Spinal cord (tissue), 10 donors: Measurements from ENCODE around the gene VDAC1. TPM values are rescaled to one million over a fixed set of nuclear protein-coding genes. Genes with fewer than 3 reads are reported as not detected.

Experiments used
- DNase-seq, 6 donors: peaks; one replicate each; pipeline versions ENCODE4 v3.0.0 to v3.0.0-alpha.2; 2013 to 2015; ENCODE audit warnings: low spot score in 6 of 6, low read depth in 4 of 6
- H3K27ac ChIP-seq: one replicate; pipeline ENCODE4 v1.5.1; 2013; ENCODE audit warnings: low read depth, low read length, control low read depth
- H3K27me3 ChIP-seq: one replicate; pipeline ENCODE4 v1.6.1; 2013; ENCODE audit warnings: low read length; ENCODE audit not compliant: control insufficient read depth, insufficient read depth
- H3K36me3 ChIP-seq: one replicate; pipeline ENCODE4 v1.6.1; 2013; ENCODE audit warnings: low read length; ENCODE audit not compliant: control insufficient read depth, insufficient read depth
- H3K4me1 ChIP-seq: one replicate; pipeline ENCODE4 v1.6.1; 2013; ENCODE audit warnings: low read length; ENCODE audit not compliant: control insufficient read depth, insufficient read depth
- H3K4me3 ChIP-seq: one replicate; pipeline ENCODE4 v1.5.1; 2013; ENCODE audit warnings: low read depth, low read length, control low read depth
- H3K9me3 ChIP-seq: one replicate; pipeline ENCODE4 v1.6.1; 2013; ENCODE audit warnings: low read length; ENCODE audit not compliant: control insufficient read depth, insufficient read depth
- WGBS: methylation state at CpG from one replicate; pipeline ENCODE4 v1.1.5; 2013; ENCODE audit warnings: missing lambda C conversion rate; ENCODE audit not compliant: insufficient coverage; 5-methylcytosine and 5-hydroxymethylcytosine counted together
- polyA plus RNA-seq, 2 donors: library from polyadenylated mRNA; unstranded; fragments of 120-200 nt; gene quantifications; one replicate each; pipeline ENCODE4 v1.2.1, GENCODE V29; 2013; ENCODE audit not compliant: insufficient read length in 2 of 2
- total RNA-seq, 2 donors: library from RNA; depleted of rRNA in 1 of 2; stranded (reverse); fragments of 120-200 nt in 1 of 2; fragments of >200 nt in 1 of 2; gene quantifications; one replicate each; pipeline versions ENCODE4 v1.2.3 to v1.2.4, GENCODE V29; 2013 to 2014
- donor health status: healthy.

VDAC1 gene
- total and polyA plus RNA-seq, 4 donors = 180 to 230 (median 218) TPM

GRCh38 chr5:134007581-134008265, 2.9 kb upstream of the VDAC1 start:
- no peaks in the 10 kb centered on the region for H3K9me3 ChIP-seq
- no peak overlapping the region for H3K4me3 ChIP-seq
- 61% methylated on average over 9 of the region's 14 CpGs for WGBS
- H3K27ac ChIP-seq = no peak overlapping the region
- peaks cover 31% of the 10 kb centered on the region for H3K4me1 ChIP-seq
- no peaks in the 10 kb centered on the region for H3K36me3 ChIP-seq
- H3K27me3 ChIP-seq = no peaks in the 10 kb centered on the region
- peak in 1 of 6 donors; percentile 59 for DNase-seq

DNA sequence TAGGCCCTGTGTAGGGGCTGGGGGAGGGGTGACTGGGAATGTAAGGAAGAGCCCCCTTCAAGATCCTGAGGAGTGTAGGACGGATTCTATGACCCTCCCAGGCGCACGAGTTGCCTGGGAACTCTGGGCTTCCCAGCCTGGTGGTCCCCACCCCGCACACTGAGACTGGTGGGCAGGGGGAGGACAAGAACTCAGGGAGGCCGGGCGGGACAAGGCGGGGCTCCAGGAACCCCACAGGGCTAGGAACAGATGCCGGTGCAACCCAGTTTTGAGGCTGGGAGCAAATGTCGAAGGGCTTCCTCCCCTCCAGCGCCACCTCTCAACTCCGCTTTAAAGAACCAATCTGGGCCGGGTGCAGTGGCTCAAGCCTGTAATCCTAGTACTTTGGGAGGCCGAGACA, 1.3 kb upstream of the VDAC1 start:
- WGBS = 76% methylated on average over 13 of the region's 13 CpGs
- no peak for DNase-seq
- Histone ChIP-seq H3K27ac (peak overlapping the region; percentile 99), H3K36me3 (peaks cover 12% of the 10 kb centered on the region), H3K4me1 (peaks cover 43% of the 10 kb centered on the region), H3K4me3 (no peak overlapping the region), H3K27me3 (no peaks in the 10 kb centered on the region), H3K9me3 (no peaks in the 10 kb centered on the region)

- Histone ChIP-seq H3K4me1 (peaks cover 48% of the 10 kb centered on the region), H3K36me3 (peaks cover 15% of the 10 kb centered on the region), H3K27me3 (no peaks in the 10 kb centered on the region), H3K4me3 (peak overlapping the region; percentile 77), H3K9me3 (no peaks in the 10 kb centered on the region), H3K27ac (peak overlapping the region; percentile 99)
- peak in 2 of 6 donors; percentile 8 to 26 for DNase-seq
- WGBS = 4% methylated on average over 30 of the region's 40 CpGs
Measured at GRCh38 chr5:134005417-134006061, 764 bp upstream of the VDAC1 start.

DNA sequence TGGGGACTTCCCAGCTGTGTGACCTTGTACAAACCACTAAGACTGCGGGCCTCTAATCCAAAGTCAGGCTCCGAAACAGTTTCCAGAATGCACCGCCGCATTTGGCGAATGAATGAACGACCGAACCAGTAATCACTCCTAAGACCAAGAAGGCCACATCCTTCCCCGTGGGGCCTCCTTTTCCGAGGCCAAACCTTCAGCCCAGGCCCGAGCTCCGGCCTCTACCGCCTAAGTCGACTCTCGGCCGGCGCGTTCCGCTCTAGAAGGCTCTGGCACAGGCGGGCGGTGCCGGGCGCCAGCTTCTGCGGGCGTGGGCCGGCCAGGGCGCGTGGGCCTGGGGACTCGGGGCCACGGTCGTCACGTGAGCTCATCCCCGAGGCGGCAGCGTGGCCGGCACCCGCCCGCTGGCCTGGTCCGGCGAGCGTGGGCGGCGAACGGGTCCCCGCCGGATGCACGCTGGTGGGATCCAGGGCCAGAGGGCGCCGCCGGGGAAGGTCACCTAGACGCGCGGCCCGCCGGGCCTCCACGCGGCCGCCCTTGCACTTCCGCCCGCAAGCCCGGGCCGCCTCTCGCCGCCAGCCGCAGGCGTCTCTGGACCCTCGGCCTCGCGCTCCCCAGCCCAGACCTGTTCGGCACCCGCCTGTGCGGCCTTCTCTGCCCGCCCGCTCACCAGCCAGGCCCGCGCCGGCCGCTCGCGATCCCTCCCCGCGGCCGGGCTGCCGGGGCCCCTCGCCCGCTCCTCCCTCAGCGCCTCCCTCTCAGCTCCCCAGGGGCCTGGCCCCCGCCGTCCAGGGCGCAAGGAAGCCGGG, 754 bp downstream of the VDAC1 start:
- under 1% methylated on average over 90 of the region's 90 CpGs for WGBS
- H3K4me1 ChIP-seq = peaks cover 55% of the 10 kb centered on the region
- no peaks in the 10 kb centered on the region for H3K27me3 ChIP-seq
- H3K36me3 ChIP-seq = peaks cover 17% of the 10 kb centered on the region
- no peaks in the 10 kb centered on the region for H3K9me3 ChIP-seq
- peak in 5 of 6 donors; percentile 15 to 74 (median 26) for DNase-seq
- H3K27ac ChIP-seq = peak overlapping the region; percentile 86
- H3K4me3 ChIP-seq = peak overlapping the region; percentile 77

DNA sequence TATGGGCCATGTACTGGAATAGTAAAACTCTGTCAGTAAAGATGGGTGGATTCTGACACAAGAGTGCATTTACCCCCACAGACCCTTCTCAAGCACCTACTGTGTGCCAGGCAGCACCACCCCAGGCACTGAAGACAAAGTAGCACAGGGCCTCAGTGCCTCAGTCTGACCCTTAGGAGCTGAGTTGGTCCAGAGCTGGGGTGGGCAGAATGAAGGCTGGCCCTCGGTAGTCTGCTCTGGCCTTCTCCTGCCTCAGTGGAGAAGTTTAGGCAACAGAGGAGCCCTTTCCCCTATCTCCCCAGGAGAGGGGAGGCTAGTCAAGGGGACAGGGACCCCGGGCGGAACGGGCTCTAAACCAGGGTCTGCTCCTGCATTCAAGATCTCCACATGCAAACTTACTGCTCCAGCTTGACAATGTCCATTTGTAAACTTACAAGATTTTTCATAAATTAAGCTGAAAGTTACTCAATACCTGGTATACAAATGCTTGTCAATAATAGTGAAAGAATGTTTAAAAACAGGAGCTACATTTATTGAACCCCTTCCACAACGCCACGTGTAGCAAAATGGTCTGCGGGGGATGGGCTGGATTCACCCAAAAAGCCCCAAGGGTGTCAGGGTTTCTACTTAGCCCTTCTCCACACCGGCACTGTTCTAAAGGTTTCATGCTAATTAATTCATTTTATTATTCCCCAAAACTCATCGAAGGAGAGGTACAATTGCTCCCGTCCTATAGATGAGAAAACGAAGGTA, 1.5 kb downstream of the VDAC1 start:
- H3K4me1 ChIP-seq = peaks cover 55% of the 10 kb centered on the region
- DNase-seq = peak in 1 of 6 donors; percentile 5
- no peaks in the 10 kb centered on the region for H3K27me3 ChIP-seq
- H3K36me3 ChIP-seq = peaks cover 17% of the 10 kb centered on the region
- WGBS = 0% methylated on average over 3 of the region's 11 CpGs
- H3K9me3 ChIP-seq = no peaks in the 10 kb centered on the region
- H3K4me3 ChIP-seq = peak overlapping the region; percentile 77
- H3K27ac ChIP-seq = peak overlapping the region; percentile 76

GRCh38 chr5:134001938-134002731, 2.6 kb downstream of the VDAC1 start:
- H3K27me3 ChIP-seq = no peaks in the 10 kb centered on the region
- no peaks in the 10 kb centered on the region for H3K9me3 ChIP-seq
- WGBS = 95% methylated on average over 6 of the region's 13 CpGs
- DNase-seq = no peak
- H3K4me3 ChIP-seq = no peak overlapping the region
- H3K4me1 ChIP-seq = peaks cover 55% of the 10 kb centered on the region
- H3K36me3 ChIP-seq = peaks cover 17% of the 10 kb centered on the region
- no peak overlapping the region for H3K27ac ChIP-seq

- H3K9me3 ChIP-seq = no peaks in the 10 kb centered on the region
- no peak overlapping the region for H3K27ac ChIP-seq
- H3K4me1 ChIP-seq = peaks cover 52% of the 10 kb centered on the region
- DNase-seq = no peak
- H3K36me3 ChIP-seq = peaks cover 17% of the 10 kb centered on the region
- 84% methylated on average over 4 of the region's 10 CpGs for WGBS
- H3K27me3 ChIP-seq = no peaks in the 10 kb centered on the region
- H3K4me3 ChIP-seq = no peak overlapping the region
Measured at GRCh38 chr5:134000696-134001453, 3.9 kb downstream of the VDAC1 start.

DNA sequence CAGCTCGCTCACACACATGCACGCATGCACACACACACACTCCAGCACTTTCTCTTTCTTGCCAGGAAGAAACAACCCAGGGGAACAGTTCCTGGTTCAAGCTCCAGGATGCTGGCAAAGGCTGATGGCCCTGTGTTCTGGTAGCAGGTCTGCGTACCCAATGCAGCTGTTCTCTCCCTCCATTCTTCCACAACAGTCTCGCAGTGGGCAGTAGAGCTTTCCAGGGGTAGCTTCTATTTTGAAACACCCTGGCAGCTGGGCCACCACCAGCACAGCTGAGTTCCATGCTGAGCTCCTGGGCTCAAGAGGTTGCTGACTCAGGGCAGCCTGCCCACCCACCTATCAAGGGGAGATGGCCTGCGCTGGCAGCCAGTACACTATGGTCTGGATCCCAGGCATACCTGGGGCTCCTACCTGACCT, 4.7 kb downstream of the VDAC1 start:
- H3K36me3 ChIP-seq = peaks cover 17% of the 10 kb centered on the region
- no peaks in the 10 kb centered on the region for H3K27me3 ChIP-seq
- H3K4me1 ChIP-seq = peaks cover 51% of the 10 kb centered on the region
- no peak overlapping the region for H3K27ac ChIP-seq
- H3K9me3 ChIP-seq = no peaks in the 10 kb centered on the region
- H3K4me3 ChIP-seq = no peak overlapping the region
- WGBS = 78% methylated on average over 5 of the region's 5 CpGs
- DNase-seq = peak in 1 of 6 donors; percentile 55
